GM12878 (cell line): Measurements from ENCODE around the gene EEF1A2. TPM values are rescaled to one million over a fixed set of nuclear protein-coding genes. Genes with fewer than 3 reads are reported as not detected.

ENCODE experiments used
- ATAC-seq: fragments of 200-7000 bp; cut with Tn5 transposase; 3 replicates; pipeline ENCODE4 v1.9.1; 2020; ENCODE audit warnings: mild to moderate bottlenecking, moderate library complexity
- BruUV-seq: library from RNA; stranded (reverse); fragments of 400-500 nt; replicated peaks from 2 replicates; lab custom pipeline; 2021; lab: Mats Ljungman, UMichigan
- CTCF ChIA-PET: fragments of 300-600 bp; sonication (Branson Sonifier 250); formaldehyde crosslinking; extraction: SDS; loops from one replicate; lab custom pipeline; 2021; ENCODE audit warnings: inconsistent platforms; lab: Yijun Ruan, JAX
- POLR2A ChIA-PET: fragments of 350-600 bp; formaldehyde crosslinking; extraction: SDS; loops from one replicate; lab custom pipeline; 2021; ENCODE audit warnings: inconsistent platforms; lab: Charles Lee
- RAD21 ChIA-PET: fragments of 300-600 bp; sonication (Branson Sonifier 250); formaldehyde crosslinking; loops from one replicate; lab custom pipeline; 2023; ENCODE audit warnings: antibody characterized with exemption; ENCODE audit not compliant: unreplicated experiment; lab: Charles Lee
- SMC1A ChIA-PET: fragments of 300-600 bp; sonication (Branson Sonifier 250); formaldehyde crosslinking; loops from one replicate; lab custom pipeline; 2023; ENCODE audit not compliant: unreplicated experiment, uncharacterized antibody; lab: Charles Lee
- DNase-seq: peaks from one replicate; pipeline ENCODE4 v3.0.0-alpha.2; 2011; ENCODE audit warnings: low read depth, low spot score
- FAIRE-seq: peaks from 3 replicates; lab custom pipeline; 2011; peaks lifted over from hg19 to GRCh38; lab: Jason Lieb, UNC
- H2AFZ ChIP-seq: 2 replicates; pipeline ENCODE4 v1.6.0; 2011; ENCODE audit warnings: low read depth, low read length, control low read depth; ENCODE audit not compliant: control insufficient read depth
- H3K27ac ChIP-seq: 2 replicates; pipeline ENCODE4 v1.5.1; 2011; ENCODE audit warnings: control low read depth; ENCODE audit not compliant: control insufficient read depth, insufficient read depth
- H3K27me3 ChIP-seq, 2 experiments: replicated peaks in 1 of 2; 2 replicates each; pipeline versions ENCODE4 v1.6.0 to v1.6.1; 2011; ENCODE audit warnings: low read length in 1 of 2; ENCODE audit not compliant: control insufficient read depth in 2 of 2, insufficient read depth in 2 of 2
- H3K36me3 ChIP-seq, 2 experiments: 2 replicates each; pipeline ENCODE4 v1.5.1; 2011; ENCODE audit warnings: low read length in 1 of 2; ENCODE audit not compliant: control insufficient read depth in 2 of 2, insufficient read depth in 2 of 2
- H3K4me1 ChIP-seq: 2 replicates; pipeline ENCODE4 v1.6.1; 2011; ENCODE audit warnings: mild to moderate bottlenecking, low read length, moderate library complexity, mixed read lengths; ENCODE audit not compliant: control insufficient read depth, insufficient read depth
- H3K4me2 ChIP-seq: 2 replicates; pipeline ENCODE4 v1.6.0; 2011; ENCODE audit warnings: control low read depth; ENCODE audit not compliant: control insufficient read depth, insufficient read depth
- H3K4me3 ChIP-seq: fragments of 200-600 bp; sonication (generic); 2 replicates; pipeline ENCODE4 v1.5.1; 2016
- H3K79me2 ChIP-seq: 2 replicates; pipeline ENCODE4 v1.6.0; 2011; ENCODE audit warnings: low read length; ENCODE audit not compliant: control insufficient read depth, insufficient read depth
- H3K9ac ChIP-seq: 2 replicates; pipeline ENCODE4 v1.8.0; 2011; ENCODE audit warnings: low read length, control low read depth, mixed read lengths; ENCODE audit not compliant: control insufficient read depth, insufficient read depth
- H3K9me3 ChIP-seq: replicated peaks from 3 replicates; pipeline ENCODE4 v1.5.1; 2011; ENCODE audit warnings: mild to moderate bottlenecking, low read length; ENCODE audit not compliant: control insufficient read depth, insufficient read depth
- H4K20me1 ChIP-seq: 2 replicates; pipeline ENCODE4 v1.6.0; 2011; ENCODE audit not compliant: control insufficient read depth, insufficient read depth
- BHLHE40 ChIP-seq, 2 experiments: fragments of 450-650 bp in 1 of 2; IDR thresholded peaks; 2 replicates each; pipeline ENCODE4 v1.6.1; 2011 to 2017; ENCODE audit warnings: low read depth in 2 of 2, borderline replicate concordance in 1 of 2, improper control_type of control experiment in 1 of 2, low read length in 1 of 2, mild to moderate bottlenecking in 1 of 2
- HDAC6 ChIP-seq: fragments of 200-600 bp; sonication (generic); IDR thresholded peaks from one replicate; pipeline ENCODE4 v1.8.0; 2017; ENCODE audit warnings: antibody characterized with exemption; ENCODE audit not compliant: unreplicated experiment
- MEF2B ChIP-seq: fragments of 450-650 bp; IDR thresholded peaks from 2 replicates; pipeline ENCODE4 v1.6.1; 2018; ENCODE audit warnings: mild to moderate bottlenecking, moderate library complexity; ENCODE audit not compliant: partially characterized antibody, poor library complexity, severe bottlenecking
- MXI1 ChIP-seq: fragments of 150-350 bp; IDR thresholded peaks from 2 replicates; pipeline ENCODE4 v1.6.1; 2011; ENCODE audit warnings: low read depth, mild to moderate bottlenecking, inconsistent platforms, low read length, improper control_type of control experiment
- NRF1 ChIP-seq: conservative IDR thresholded peaks from 2 replicates; pipeline ENCODE4 v1.6.1; 2011; ENCODE audit warnings: mild to moderate bottlenecking, low read depth, low read length, improper control_type of control experiment
- ZBED1 ChIP-seq: IDR thresholded peaks from 2 replicates; pipeline ENCODE4 v1.6.1; 2016; ENCODE audit warnings: borderline replicate concordance
- WGBS: methylation state at CpG from one replicate; pipeline ENCODE4 v1.1.6; 2016; ENCODE audit warnings: low lambda C conversion rate; ENCODE audit not compliant: insufficient replicate concordance, insufficient coverage; ENCODE audit errors: missing lambda C conversion rate; 5-methylcytosine and 5-hydroxymethylcytosine counted together
- in situ Hi-C: fragments of 300-500 bp; cut with MboI; formaldehyde crosslinking; loops from 9 replicates; pipeline ENCODE4 v1.14.3; 2018; ENCODE audit warnings: mixed read lengths
- intact Hi-C: fragments of 100-400 bp; cut with micrococcal nuclease; formaldehyde crosslinking; loops from one replicate; pipeline ENCODE4 v1.14.2; 2022; ENCODE audit not compliant: unreplicated experiment
- polyA plus RNA-seq, 11 experiments: library from polyadenylated mRNA; depleted of rRNA in 4 of 11; unstranded in 6 of 11; stranded (reverse) in 5 of 11; fragments of >200 nt; fragmentation: Nextera tagmentation in 4 of 11; fragmentation: Illumina TruSeq in 1 of 11; extraction: Ambion mirVana in 4 of 11; extraction: Trizol in 1 of 11; gene quantifications; 1 replicate in 1 of 11; 2 replicates in 10 of 11; pipeline versions ENCODE4 v1.2.1 to v1.2.3, GENCODE V29; 2011 to 2016; ENCODE audit warnings: inconsistent platforms in 2 of 11, missing spikeins in 2 of 11, low read depth in 1 of 11
- total RNA-seq, 4 experiments: library from RNA; depleted of rRNA in 3 of 4; stranded (reverse); fragments of >200 nt in 3 of 4; fragmentation: Illumina TruSeq in 1 of 4; extraction: Trizol in 1 of 4; gene quantifications; 2 replicates each; pipeline versions ENCODE4 v1.2.1 to v1.2.3, GENCODE V29; 2013 to 2021

Gene EEF1A2
- total and polyA plus RNA-seq, 10 of the 15 experiments (the other 5 are each of a cell fraction or from before 2014, with no cell fraction given): 0.56 TPM; not detected in 9

GRCh38 chr20:63458170-63459069 lies 40.5 kb downstream of the EEF1A2 start (continued):
- TF ChIP-seq MXI1: no peak
- TF ChIP-seq, all 136 proteins: peak for 0

- no peak overlapping the region for H3K4me3 ChIP-seq
- no peaks in the 10 kb centered on the region for H4K20me1 ChIP-seq
- no peaks in the 10 kb centered on the region for H3K36me3 ChIP-seq
- intact Hi-C loops: no loop called here
- 12% methylated on average over 15 of the region's 17 CpGs for WGBS
- BruUV-seq: no TSS peak
- FAIRE-seq: no peak
- no peak overlapping the region for H2AFZ ChIP-seq
- SMC1A ChIA-PET: no interaction called here
- no peak for DNase-seq
- RAD21 ChIA-PET: no interaction called here
- H3K4me2 ChIP-seq: no peak overlapping the region
- in situ Hi-C loops: no loop called here
- no peaks in the 10 kb centered on the region for H3K4me1 ChIP-seq
- no peak overlapping the region for H3K9ac ChIP-seq
- H3K9me3 ChIP-seq: no peaks in the 10 kb centered on the region
- H3K27ac ChIP-seq: no peak overlapping the region
- peaks cover 0 to 1% of the 10 kb centered on the region in 2 experiments; a peak in 2 of 4 replicates for H3K27me3 ChIP-seq
- CTCF ChIA-PET: no interaction called here
- H3K79me2 ChIP-seq: no peaks in the 10 kb centered on the region
- TF ChIP-seq BHLHE40 (IDR thresholded peaks at IDR 0.05; ENCODE audit: borderline replicate concordance in 1 of 2, low read depth in 2 of 2, low read length in 1 of 2) (peak in 1 of 2 experiments; percentile 44; a peak in 1 of 4 replicates), NRF1 (no peak), HDAC6 (no peak), ZBED1 (no peak), MEF2B (peak; percentile 20)
- no peak for ATAC-seq
- POLR2A ChIA-PET: no interaction called here
These were observed 41.1 kb downstream of the EEF1A2 start for GRCh38 chr20:63457737-63458136.
